Peyer's patch (tissue), 4 donors: ENCODE results near the gene TFIP11.

Source experiments
- CTCF ChIP-seq, 6 experiments: fragments of 450-650 bp in 4 of 6; fragments of 200-600 bp in 2 of 6; sonication (generic) in 1 of 6; IDR thresholded peaks; one replicate each; pipeline ENCODE4 v1.5.1; 2017 to 2019; ENCODE audit warnings: antibody characterized with exemption in 6 of 6, mild to moderate bottlenecking in 3 of 6, moderate library complexity in 1 of 6
- POLR2A ChIP-seq, 2 donors: fragments of 450-650 bp; IDR thresholded peaks; one replicate each; pipeline ENCODE4 v1.5.1; 2017; ENCODE audit warnings: antibody characterized with exemption in 2 of 2, mild to moderate bottlenecking in 2 of 2, moderate library complexity in 2 of 2

GRCh38 chr22:26547426-26547825 is 35.2 kb upstream of the TFIP11 start:
- TF ChIP-seq CTCF (IDR thresholded peaks at IDR 0.05) (no peak), POLR2A (IDR thresholded peaks at IDR 0.05) (no peak)
